SK-N-SH (cell line): ENCODE results near the gene ACVR2B.

Experiments
- CTCF ChIP-seq: fragments of 200-600 bp; sonication (generic); IDR thresholded peaks from 2 replicates; pipeline ENCODE4 v1.6.1; 2017; ENCODE audit warnings: antibody characterized with exemption, mild to moderate bottlenecking, moderate library complexity
- EP300 ChIP-seq, 2 experiments: IDR thresholded peaks; 2 replicates each; pipeline versions ENCODE4 v1.4.0 to v1.6.1; 2012; ENCODE audit warnings: borderline replicate concordance in 1 of 2, low read depth in 1 of 2, low read length in 1 of 2
- IRF3 ChIP-seq: fragments of 150-350 bp; IDR thresholded peaks from 2 replicates; pipeline ENCODE4 v1.6.1; 2016; ENCODE audit warnings: mild to moderate bottlenecking, low read depth, low read length
- JUND ChIP-seq: IDR thresholded peaks from 2 replicates; pipeline ENCODE4 v1.4.0; 2012
- MAX ChIP-seq: IDR thresholded peaks from 2 replicates; pipeline ENCODE4 v1.4.0; 2012; ENCODE audit warnings: low read depth
- NFIC ChIP-seq: IDR thresholded peaks from 2 replicates; pipeline ENCODE4 v1.4.0; 2012; ENCODE audit warnings: borderline replicate concordance
- RAD21 ChIP-seq: IDR thresholded peaks from 2 replicates; pipeline ENCODE4 v1.6.1; 2012; ENCODE audit warnings: mild to moderate bottlenecking, low read length
- TEAD4 ChIP-seq: IDR thresholded peaks from 2 replicates; pipeline ENCODE4 v1.4.0; 2012; ENCODE audit warnings: mild to moderate bottlenecking, borderline replicate concordance; ENCODE audit not compliant: insufficient read depth
- USF1 ChIP-seq: IDR thresholded peaks from 2 replicates; pipeline ENCODE4 v1.4.0; 2012; ENCODE audit warnings: low read depth, borderline replicate concordance
- YY1 ChIP-seq: IDR thresholded peaks from 2 replicates; pipeline ENCODE4 v1.4.0; 2012; ENCODE audit warnings: low read depth, mild to moderate bottlenecking

GRCh38 chr3:38496131-38496910 is 42.6 kb downstream of the ACVR2B start, which contains the start of gene EXOG:
- TF ChIP-seq MAX (peak; percentile 71), JUND (no peak), EP300 (IDR thresholded peaks at IDR 0.05; ENCODE audit: borderline replicate concordance in 1 of 2, low read depth in 1 of 2, low read length in 1 of 2) (peak in 1 of 2 experiments; percentile 13; a peak in 1 of 4 replicates), USF1 (no peak), CTCF (peak; percentile 91), NFIC (no peak), YY1 (peak; percentile 86), RAD21 (peak; percentile 81), TEAD4 (no peak), IRF3 (no peak)
